Glomerular visceral epithelial cell (primary cell): ENCODE results near the gene BDKRB1.
"Not testable (repeated sequence)": the region's sequence is repeated elsewhere in the genome, so short reads cannot be mapped to it uniquely, and the experiment has no call there.

Experiments used
- DNase-seq: peaks from one replicate; pipeline ENCODE4 v3.0.0-alpha.2; 2016; ENCODE audit errors: extremely low spot score

Gene BDKRB1

DNA sequence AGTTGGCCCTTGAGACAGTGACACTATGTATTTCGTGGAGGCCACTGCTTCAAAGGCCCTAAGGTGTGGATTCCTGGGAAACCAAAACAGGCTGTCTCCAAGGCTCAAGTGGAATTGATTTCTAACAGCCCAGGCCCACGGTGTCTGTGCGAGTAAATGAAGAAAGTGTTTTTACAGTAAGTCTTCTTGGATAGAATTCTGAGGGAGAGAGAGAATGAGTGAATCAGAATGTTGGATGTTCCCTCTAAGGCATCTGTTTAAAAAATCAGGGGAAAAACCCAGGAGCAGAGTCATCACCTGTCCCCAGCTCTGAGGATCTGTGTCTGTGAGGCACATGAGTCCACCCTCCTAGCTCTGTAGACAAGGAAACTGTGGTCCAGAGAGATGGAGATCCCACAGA lies 22.3 kb upstream of the BDKRB1 start:
- no peak for DNase-seq

DNA sequence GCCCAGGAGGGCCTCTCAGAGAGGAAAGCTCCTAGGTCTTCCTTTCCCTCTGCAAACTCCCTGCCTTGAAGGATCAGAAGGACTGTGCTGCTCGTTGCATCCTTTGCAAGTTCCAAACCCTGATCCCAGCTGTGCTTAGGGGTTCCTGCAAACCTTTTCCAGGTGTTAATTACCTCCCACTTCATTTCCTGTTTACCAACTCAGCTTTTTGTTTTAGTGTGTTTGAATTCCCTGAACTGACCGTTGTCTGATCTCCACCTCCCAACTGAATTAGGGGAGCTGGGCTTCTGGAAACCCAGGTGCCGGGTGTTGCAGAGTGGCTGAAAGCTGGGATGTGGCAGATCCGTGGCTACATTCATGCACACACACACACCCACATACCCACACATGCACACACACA lies 20.6 kb upstream of the BDKRB1 start:
- no peak for DNase-seq

DNA sequence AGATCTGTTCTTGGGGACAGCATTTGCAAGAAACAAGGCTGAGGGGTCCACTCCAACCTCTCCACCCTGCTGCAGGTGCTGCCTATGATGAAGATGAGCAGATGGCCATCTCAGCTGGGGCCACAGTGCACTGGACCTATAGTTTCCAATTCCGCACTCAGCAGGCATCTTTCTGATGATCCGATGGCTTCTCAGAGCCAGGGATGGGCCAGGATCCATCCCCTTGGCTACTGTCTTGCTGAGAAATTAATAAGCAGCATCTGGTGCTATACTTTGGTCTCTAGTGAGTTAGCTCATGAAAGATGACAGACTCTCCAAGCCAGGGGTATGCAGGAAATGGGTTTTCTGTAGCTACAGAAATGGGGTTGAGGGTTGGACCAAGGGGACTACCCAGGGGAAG lies 18.4 kb upstream of the BDKRB1 start:
- no peak for DNase-seq

DNA sequence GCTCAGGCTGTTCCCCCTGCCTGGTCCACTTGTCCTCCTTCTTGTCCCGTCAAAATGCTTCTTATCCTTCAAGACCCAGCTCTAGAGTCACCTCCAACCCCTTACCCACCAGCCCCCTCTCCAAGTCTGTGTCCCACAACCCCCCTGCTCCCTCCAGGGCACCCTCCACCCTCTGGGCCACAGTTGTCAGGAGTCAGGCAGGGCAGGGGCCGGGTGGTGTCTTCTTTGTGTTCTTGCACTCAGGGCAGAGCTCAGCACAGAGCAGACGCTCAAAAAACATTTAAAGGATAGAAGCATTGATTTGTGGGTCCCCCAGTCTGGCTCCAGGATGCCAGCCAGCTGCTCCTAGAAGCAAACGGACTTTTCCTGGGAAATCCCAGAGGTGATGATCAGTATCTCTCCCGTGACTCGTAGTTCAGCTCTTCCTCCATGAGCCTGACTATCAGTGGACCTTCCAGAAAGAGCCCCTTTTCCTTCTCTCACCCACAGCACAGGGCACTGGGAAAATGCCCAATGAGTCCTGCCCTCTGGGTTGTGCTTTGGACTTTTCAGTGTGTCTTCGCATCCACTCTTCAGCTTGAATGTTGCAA lies 17.2 kb upstream of the BDKRB1 start:
- no peak for DNase-seq

DNA sequence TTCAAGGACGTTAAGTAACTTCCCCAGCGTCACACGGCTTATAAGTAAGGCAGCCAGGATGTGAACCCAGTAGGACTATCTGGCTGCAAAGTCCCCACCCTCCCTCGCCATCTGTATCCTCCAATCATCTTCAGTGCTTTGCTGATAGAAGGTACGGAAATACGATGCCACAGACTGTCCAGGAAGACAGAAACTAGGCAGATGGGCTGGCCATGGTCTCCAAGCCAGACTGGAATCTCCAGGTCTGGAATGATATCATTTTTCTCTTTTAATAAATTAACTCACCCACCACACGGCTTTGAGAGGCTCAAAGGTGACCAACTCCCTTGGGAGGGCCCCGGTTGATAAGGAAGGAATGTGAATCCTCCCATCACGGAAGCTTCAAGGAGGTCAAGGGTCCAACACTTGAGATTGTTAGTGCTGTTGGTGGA lies 16.3 kb upstream of the BDKRB1 start:
- no peak for DNase-seq

DNA sequence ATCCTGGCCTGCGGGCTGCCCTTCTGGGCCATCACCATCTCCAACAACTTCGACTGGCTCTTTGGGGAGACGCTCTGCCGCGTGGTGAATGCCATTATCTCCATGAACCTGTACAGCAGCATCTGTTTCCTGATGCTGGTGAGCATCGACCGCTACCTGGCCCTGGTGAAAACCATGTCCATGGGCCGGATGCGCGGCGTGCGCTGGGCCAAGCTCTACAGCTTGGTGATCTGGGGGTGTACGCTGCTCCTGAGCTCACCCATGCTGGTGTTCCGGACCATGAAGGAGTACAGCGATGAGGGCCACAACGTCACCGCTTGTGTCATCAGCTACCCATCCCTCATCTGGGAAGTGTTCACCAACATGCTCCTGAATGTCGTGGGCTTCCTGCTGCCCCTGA lies 15.4 kb upstream of the BDKRB1 start:
- DNase-seq: no peak

DNA sequence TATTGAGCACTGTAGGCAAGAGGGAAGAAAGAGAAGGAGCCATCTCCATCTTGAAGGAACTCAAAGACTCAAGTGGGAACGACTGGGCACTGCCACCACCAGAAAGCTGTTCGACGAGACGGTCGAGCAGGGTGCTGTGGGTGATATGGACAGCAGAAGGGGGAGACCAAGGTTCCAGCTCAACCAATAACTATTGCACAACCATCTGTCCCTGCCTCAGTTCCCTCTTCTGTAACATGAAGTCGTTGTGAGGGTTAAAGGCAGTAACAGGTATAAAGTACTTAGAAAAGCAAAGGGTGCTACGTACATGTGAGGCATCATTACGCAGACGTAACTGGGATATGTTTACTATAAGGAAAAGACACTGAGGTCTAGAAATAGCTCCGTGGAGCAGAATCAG lies 13.9 kb upstream of the BDKRB1 start:
- no peak for DNase-seq

DNA sequence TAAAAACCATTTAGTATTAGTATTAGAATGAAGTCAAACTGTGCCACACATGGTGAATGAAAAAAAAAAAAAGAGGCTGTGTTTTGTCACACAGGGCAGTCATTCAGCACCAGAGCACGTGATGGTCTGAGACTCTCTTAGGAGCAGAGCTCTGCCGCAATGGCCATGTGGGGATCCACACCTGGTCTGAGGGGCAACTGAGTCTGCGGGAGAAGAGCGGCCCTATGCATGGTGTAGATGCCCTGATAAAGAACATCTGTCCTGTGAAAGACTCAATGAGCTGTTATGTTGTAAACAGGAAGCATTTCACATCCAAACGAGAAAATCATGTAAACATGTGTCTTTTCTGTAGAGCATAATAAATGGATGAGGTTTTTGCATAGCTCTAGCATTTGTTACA lies 12.2 kb upstream of the BDKRB1 start:
- DNase-seq: no peak

DNA sequence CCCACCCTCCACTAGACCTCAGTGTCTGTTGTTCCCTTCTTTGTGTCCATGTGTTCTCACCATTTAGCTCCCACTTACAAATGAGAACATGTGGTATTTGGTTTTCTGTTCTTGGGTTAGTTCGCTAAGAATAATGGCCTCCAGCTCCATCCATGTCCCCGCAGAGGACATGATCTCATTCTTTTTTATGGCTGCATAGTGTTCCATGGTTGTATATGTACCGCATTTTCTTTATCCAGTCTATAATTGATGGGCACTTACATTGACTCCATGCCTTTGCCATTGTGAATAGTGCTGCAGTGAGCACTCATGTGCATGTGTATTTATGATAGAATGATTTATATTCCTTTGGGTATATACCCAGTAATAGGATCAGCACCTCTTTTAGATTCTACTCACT lies 10.9 kb upstream of the BDKRB1 start:
- DNase-seq: not testable (repeated sequence)

DNA sequence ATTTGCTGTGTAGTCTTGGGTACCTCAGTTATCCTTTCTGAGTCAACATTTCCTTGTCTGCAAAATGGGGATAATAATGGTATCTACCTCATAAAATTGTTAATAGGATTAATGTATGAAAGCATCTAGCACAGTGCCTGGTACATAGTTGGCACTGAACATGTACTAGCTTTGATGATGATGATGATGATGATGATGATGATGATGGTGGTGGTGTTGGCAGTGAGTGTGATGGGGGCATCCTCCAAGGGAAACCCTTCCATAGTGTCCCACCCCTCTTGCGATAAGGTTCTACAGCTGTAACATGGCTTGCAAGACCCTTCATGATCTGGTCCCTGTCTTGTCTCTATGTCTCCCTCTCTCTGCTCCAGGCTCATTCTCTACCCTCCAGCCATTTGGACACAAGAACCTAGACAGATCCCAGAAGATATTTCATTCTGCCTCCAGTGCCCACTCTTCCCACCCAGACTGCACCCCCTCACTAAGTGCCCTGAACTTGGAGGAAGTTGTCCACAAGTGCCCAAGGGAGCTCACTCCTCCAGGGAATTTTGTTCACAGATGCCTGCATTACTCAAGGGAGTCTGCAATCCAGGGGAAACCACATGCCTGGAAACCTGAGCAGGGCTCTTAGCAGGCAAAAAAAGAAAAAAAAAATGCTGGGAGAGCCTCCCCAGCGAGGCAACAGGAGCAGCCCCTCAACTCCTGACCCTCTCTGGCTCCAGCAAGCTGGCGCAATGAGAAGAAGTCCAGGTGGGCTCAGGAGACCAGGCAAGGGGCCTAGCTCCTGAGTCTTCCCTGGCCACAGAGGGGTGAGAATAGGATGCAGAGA lies 10.1 kb upstream of the BDKRB1 start:
- peak; percentile 45 for DNase-seq

DNA sequence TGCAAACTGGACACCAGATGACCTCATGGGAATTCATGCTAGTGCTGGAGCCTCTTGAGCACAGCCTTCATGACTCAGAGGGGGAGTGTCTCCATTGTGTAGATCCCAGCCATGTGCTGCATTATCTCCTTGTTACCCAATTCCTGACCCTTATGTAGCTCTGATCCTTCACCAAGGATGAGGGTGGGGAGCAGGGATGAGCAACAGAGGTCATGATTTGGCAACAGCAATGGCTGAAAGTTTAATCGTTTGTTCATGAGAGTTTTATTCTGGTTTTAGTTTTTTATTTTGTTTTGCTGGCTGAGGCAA lies 9.5 kb upstream of the BDKRB1 start:
- DNase-seq: peak; percentile 78

DNA sequence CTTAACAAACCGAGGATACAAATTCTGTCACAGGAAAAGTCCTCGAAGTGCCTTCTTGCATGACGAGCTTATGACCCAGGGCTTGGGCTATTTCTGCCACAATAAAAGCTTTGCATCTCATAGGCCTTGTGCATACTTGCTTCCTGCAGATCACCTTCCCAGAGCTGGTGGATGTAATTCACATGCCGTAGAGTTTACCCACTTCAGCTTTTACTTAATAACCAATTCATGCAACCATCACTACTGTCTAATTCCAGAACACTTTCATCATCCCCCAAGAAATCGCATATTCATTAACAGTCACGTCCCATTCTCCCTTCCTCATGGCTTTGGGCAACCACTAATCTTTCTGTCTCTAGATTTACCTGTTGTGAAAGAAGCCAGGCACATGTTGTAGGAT lies 9.0 kb upstream of the BDKRB1 start:
- DNase-seq: peak; percentile 33

DNA sequence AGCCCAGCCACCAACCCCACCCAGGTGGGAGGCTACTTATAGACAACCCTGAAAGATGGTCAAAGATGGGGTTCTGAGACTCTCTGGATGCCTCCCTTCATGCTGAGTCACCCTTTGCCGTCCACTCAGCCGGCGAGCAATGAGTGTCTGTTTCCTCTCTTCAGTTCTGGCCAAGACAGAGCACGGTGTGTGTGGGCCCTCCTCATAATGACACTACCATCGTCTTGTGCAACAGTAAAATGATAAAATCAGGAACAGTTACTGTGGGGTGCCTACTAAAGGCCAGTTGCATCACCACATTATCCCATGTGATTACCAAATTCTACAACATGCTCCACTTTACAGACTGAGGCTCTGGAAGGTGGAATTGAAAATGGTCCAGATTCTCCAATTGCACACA lies 7.0 kb upstream of the BDKRB1 start:
- DNase-seq: peak; percentile 42

DNA sequence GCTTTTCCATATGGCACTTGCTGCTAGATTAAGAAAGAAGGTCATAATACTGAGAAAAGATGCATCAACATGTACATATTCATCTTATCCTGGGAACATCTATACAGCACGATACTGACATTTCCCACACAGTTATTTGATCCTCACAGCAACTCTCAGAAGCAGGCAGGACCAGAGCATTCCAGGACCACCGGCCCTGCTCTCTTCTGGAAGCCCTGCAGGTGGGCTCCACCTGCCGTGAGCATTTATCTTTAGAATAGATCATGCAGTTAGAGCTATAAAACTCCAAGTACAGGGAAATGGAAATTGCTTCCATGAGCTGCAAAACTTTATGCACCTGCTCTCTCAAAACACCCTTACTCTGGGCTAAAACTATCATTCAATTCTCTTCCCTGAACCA lies 5.5 kb upstream of the BDKRB1 start:
- DNase-seq: no peak

DNA sequence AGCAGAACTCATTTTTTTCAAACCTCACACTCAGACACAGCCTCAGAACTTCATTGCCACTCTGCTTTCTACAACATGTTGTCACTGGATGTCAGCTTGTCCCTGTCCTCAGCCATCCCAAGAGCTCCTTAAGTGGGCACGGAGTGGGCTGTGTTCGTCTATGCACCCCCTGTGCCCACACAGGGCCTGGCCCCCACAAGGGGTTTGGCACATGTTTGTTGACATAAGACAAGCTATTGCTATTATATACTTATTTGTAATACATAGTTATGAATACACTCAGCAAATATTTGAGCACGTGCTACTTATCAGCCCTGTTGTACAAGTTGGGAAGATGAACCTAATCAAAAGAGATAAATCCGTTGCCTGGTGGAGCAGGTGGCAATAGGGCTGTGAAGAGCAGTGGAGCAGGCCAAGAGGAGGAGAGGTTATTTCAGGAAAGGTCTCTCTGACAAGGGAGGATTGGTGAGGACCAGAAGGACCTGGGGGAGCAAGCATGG lies 4.3 kb upstream of the BDKRB1 start:
- DNase-seq: no peak

DNA sequence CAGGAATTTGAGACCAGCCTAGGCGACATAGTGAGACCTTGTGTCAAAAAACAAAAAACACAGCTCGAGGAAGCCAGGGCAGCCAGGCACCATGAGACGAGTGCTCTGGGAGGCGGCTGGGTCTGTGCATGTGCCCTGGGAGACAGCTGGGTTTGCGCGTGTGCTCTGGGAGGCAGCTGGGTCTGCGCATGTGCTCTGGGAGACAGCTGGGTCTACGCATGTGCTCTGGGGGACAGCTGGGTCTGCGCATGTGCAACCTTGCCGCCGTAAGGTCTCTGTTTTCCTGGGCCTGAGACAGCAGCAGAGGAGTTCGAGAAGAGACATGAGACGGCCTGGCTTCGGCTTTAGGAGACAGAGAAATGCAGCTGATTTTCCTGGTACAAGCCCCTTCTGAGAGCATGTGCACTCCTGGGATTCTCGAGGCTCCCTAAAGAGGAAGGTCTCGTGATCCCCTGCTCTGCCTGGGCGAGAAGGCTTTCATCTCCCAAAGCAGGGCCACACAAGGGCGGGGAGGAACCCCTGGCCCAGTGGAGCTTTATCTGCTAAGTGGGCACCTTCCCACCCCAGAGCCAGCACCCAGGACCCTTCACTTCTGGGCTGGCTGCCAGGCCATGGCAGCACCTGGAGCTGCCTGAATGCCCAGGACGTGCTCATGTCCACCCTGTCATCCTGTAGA lies 3.5 kb upstream of the BDKRB1 start:
- no peak for DNase-seq

DNA sequence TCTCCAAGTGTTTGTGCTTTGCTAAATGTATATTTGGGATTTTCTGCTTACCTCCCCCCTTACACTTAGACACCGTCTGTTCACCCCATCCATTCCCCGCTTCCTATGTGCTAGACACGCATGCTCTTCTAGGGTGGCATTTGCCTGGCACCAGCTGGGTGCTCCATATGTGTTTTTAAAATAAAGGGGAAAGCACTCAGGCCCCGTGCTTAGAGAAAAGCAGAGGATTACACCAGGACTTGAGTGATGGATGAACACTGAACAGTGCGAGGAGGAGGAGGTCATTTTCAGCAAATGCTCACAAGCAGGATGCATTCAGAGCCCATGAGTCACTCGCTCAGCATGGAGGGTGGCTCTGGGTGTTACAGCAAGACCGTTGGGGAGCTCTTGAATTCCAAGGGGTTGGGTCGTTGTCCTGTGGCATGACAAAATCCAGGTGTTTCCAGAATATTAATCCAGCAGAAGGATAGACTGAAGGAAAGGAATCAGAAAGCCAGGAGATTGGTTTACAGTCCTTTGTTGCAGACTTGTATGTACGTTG lies 2.9 kb upstream of the BDKRB1 start:
- peak; percentile 79 for DNase-seq

DNA sequence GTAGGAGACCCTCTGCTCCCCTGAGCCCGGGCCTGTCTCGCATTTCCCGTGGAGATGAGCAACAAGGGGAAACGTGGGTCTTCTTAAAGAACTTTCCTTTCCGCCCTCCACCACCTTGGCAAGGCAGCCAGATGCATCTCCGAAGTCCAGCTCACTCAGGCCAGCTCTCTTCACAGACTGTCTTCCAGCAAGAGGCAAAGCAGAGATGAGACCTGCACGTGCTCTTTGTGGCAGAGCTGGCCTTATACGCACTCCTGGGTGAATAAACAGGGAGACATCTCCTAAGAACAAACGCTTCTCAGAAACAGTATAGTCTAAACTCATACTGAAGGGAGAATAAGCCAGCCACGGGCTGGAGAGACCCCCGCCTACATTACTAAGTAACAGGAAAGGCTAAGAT lies 1.3 kb upstream of the BDKRB1 start:
- DNase-seq: no peak

DNA sequence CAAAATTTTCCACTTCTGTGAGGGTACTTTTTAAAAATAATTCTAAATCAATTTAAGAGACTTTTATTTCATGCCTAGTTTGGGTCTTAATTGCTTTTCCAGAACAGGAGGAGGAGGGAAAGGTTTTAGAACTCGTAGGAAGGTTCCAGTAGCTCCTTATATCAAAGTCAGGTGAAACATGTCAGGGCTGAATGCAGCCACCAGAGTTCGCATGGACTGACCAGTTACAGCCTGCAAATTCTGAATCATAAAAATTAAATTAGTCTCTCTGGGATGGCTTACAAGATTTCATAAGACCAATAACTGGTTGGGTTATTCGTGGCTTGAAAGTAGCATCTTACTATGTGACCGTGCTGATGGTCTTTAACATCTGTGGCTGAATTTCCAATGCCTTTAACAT lies 397 bp downstream of the BDKRB1 start:
- DNase-seq: no peak

DNA sequence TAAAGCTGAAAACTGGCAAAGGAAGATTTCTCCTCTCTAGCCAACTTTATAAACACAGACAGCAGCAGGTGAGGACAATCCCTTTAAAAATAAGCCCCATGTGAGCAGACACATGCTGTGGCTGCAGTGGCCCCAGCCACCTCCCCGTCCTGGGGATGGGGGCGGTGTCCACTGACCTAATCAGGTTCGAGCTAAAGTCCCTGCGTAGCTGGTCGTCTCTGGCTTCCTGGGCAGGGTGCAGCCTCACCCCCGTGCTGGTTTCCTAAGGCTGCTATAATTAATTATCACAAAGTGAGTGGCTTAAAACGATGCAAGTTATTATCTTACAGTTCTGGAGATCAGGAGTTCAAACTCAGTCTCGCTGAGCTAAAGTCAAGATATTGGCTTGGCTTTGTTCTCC lies 1.0 kb downstream of the BDKRB1 start:
- no peak for DNase-seq

DNA sequence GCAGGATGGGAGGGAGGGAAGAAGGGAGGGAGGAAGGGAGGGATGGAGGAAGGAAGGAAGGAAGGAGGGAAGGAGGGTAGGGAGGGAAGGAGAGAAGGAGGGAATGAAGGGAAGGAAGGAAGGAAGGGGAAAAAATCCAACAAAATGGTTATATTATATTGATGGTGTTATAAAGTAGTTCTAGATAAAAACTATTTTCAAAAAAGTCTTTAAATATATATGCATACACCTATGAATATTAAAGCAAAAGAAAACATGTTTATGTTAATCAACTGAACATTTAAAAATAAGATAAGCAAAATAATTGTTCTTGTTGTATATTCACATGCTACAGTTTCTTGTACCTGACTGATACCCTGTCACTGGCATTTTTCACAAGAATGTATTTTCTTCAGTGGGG lies 1.9 kb downstream of the BDKRB1 start:
- DNase-seq: no peak

DNA sequence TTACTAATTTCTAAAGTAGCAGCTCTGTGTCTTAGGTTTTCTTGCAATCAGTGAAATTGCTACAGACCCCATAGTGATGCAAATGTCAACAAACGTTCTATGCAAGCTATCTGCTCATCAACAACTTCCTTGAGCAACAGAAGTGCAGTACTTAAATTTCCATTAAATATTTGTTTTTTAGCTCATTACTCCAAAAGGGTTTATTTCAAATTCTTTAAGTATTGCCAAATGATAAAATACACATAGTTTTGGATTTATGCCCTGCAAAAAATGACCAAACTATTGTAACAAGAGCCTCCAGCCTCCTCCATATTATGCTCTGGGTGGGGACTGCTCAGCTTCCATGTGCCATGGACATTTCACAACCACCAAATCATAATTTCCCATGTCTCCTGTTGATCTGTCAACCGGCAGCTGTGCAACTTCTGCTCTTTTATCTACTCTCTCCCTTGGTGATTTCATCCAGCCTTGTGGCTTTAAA lies 4.4 kb downstream of the BDKRB1 start:
- DNase-seq: no peak

DNA sequence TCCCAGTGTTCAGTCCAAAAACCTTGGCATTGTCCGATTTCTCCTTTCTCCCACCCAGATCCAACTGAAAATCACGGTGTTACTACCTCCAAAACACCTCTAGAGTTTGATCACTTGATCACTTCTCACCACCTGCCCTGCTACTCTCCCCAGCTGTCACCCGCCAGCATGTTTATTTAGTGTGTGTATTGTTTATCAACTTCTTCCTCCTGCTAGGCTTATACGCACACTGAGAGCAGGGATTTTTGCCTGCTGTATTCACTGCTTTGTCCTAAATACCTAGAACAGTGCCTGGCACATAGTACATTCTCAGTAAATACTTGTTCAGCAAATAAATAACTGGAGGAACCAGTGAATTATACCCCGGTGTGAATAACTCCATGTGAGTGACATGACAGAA lies 5.0 kb downstream of the BDKRB1 start:
- no peak for DNase-seq
